EH (cell line): ENCODE results near the gene COA6.
"Not testable (repeated sequence)": the region's sequence is repeated elsewhere in the genome, so short reads cannot be mapped to it uniquely, and the experiment has no call there.

Experiments
- DNase-seq: peaks from one replicate; pipeline ENCODE4 v3.0.0-alpha.2; 2015; ENCODE audit warnings: low read depth

The COA6 gene, protein sequence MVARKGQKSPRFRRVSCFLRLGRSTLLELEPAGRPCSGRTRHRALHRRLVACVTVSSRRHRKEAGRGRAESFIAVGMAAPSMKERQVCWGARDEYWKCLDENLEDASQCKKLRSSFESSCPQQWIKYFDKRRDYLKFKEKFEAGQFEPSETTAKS

DNA sequence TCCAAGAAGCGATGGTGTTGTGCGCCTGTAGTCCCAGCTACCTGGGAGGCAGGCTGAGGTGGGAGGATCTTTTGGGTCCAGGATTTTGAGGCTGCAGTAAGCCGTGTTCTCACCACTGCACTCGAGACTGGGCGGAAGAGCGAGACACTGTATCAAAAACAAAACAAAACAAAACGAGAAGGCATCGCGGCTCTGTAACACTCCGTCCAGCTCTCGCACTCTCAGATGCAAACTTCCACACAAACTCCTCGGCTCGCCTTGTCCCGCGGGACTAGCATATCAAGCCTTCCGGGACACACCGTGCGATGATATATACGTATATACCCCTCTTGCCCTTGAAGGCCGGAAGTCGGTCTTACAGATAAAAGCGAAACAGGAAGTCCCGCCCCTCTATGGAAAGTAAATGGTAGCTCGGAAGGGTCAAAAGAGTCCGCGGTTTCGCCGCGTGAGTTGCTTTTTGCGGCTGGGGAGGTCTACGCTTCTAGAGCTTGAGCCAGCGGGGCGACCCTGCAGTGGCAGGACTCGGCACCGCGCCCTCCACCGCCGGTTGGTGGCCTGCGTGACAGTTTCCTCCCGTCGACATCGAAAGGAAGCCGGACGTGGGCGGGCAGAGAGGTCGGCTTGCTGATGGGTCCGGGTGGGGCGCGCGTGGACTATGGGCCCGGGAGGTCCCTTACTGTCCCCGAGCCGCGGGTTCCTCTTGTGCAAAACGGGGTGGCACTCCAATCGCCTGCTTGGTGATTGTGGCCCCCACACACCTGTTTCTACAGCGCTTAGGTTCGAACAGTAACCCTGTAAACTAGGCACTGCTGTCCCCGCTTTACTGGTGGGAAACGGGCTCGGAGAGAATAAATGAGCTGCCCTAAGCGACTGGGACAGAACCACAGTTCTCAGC lies at the start of gene COA6:
Gene COA6, plus strand, starts transcription at position 393 of the 895 bp plus-strand sequence. Its CDS starts 11 bp downstream, at position 404.
- DNase-seq = peak; percentile 97

DNA sequence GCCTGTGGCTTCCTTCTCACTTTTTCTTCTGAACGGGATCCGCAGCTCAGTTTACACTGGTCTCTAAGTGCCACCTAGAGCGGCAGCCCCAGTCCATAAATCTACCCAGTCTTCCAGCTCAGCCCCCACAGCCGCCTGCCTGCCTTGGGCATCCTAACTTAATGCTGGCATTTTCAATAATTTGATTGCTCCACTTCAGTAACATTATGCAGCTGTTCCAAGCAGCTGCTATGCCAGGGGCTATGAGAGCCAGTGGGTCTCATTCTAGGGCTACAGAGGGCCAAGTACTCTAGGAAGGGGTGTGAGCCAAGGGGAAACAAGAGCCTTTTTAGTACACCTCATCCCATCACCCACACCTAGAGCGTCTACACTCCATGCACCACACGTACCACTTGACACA lies 48.4 kb upstream of the COA6 start:
- no peak for DNase-seq

DNA sequence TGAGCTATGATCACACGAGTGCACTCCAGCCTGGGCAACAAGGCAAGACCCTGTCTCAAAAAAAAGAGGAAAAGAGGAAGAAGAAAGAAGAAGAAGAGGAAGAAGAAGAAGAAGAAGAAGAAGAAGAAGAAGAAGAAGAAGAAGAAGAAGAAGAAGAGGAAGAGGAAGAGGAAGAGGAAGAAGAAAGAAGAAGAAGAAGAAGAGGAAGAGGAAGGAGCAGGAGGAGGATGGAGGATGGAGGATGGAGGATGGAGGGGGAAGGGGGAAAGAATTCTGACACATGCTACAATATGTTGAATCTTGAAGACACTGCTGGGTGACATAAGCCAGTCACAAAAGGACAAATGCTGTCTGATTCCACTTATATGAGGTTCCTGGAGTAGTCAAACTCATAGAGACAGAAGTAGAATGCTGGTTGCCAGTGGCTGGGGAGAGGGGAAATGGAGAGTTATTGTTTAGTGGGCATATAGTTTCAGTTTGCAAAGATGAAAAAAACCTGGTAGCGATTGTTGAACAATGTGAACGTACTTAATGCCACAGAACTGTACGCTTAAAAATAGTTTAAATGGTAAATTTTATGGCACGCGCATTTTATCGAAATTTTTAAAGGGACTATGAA lies 47.3 kb upstream of the COA6 start:
- DNase-seq = no peak

DNA sequence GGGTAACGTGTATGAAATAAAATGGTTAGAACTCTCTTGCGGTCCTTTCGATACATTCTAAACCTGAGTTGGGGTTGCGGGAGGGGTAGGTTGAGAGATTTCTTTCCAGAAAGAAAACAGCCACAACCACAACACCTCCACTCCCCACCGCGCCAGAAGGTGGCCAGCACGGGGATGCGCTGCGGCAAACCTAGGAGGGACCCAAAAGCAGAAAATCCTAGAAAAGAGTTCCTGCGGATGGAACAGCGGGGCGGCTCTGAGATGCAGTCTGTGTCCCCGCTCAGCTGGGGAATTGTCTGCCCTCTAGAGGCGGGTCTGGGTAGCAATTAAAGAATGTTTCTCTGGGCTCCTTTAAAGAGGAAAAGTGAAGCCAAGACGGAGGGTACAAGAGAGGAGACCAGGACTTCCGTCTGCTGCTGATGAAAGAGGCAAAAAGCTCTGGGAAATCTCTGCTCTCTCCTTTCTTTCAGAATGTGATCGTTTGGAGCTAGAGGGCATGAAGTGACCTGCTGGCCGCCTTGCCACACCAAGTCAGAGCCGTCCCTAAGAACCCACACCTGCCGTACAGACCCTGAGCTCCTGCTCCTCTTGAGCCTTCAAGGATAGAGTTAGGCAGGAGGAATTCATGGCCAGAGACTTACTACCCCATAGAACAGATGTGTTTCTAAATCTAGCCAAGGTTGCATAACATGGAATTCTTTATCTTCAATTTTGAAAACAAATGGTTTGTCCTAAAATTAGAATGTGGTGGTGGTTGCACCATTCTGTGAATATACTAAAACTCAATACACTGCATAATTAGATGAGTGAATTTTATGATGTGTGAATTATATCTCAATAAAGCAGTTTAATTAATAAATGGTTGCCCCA lies 46.5 kb upstream of the COA6 start:
- DNase-seq = peak; percentile 70

DNA sequence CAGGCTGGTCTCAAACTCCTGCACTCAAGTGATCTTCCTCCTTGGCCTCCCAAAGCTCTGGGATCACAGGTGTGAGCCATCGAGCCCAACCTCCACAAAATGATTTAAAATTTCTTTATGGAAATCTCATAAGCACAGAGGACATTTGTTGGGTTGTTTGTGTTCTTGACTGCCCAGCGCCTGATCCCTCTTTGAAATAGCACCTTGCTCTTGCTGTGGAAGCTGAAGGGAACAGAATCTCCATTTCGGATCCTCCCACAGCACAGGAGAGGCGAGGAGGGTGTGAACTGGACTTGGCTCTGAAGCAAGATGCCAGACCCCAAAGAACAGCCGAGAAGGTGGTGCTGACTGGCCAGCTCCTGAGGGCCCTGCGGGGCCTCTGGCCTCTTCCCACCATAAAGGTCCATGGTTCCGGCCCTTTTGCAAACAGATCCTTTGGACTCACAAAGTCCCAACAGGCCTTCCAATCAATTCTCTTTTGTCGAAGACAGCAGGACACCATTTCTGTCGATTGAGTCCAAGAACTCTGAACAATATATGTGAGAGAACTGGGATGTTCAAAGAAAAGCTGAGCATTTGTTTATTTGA lies 45.6 kb upstream of the COA6 start:
- no peak for DNase-seq

DNA sequence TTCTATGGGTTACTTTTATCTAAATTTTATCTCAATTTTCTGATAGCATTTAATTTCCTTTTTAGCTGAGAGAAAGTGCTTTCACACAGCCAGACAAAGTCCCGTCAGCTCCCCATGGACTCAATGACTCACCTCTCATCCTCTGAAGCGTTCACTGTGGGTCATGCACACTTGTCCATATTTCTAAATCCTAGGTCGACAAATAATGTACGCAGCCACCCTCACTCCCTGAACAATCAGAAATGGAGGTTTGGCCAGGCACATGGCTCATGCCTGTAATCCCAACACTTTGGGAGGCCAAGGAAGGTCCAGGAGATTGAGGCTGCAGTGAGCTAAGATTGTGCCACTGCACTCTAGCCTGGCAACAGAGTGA lies 42.4 kb upstream of the COA6 start:
- DNase-seq = no peak

DNA sequence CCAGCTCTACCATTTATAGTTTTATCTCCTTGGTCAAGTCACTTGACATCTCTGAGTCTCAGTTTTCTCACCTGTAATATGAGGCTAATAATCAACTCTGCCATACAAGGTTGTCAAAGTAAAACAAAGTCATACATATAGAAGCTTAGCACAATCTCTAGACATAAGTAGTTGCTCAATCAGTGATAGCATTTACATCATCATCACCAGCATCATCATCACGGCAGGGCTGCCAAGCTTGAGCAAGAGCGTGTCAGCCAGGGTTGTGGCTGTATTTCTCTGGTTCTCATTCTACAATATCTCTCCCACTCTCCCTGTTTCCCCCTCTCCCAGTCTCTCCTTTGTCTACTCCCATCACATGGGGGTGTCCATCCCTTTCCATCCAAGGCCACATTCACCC lies 41.7 kb upstream of the COA6 start:
- DNase-seq = no peak

DNA sequence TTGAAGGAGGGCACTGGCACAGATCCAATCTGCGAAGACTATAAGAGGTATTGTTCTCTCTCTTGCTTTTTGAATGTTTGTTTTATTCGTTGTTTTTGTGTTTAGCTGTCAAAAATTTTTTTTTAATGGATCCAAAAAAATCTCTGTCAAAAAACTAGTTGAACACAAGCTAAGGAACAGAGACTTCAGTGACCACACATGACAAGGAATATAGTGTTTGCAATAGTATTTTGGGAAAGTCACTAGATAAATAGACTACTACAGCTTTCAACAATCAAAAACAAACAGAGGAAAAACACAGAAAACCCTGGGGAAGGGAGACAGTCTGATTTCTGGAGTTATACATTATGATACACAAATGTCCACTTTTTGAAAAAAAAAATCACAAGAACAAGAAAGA lies 36.9 kb upstream of the COA6 start:
- no peak for DNase-seq

DNA sequence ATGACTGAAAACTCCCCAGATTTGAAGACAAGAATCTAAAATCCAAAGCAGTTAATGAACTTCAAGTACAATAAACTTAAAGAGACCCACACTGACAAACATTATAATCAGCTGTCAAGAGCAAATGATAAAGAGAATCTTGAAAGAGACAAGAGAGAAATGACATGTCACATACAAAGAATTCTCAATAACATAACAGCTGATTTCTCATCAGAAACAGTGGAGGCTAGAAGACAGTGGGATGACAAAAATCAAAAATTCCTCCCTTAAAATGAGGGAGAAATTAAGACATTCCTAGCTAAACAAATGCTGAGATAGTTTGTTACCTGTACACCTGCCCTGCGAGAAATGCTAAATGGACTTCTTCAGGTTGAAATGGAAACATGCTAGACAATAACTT lies 36.0 kb upstream of the COA6 start:
- no peak for DNase-seq

DNA sequence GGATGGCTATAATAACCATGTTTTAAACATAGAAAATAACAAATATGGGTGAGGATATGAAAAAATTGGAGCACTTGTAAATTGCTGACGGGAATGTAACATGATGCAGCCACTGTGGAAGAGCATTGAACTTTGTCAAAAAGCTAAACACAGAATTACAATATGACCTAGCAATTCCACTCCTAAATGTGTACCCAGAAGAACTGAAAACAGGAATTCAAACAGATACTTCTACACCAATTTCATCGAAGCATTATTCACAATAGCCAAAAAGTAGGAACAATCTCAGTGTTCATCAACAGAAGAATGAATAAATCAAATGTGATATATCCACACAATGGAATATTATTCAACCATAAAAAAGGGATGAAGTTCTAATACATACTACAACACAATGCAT lies 32.7 kb upstream of the COA6 start:
- DNase-seq = no peak

DNA sequence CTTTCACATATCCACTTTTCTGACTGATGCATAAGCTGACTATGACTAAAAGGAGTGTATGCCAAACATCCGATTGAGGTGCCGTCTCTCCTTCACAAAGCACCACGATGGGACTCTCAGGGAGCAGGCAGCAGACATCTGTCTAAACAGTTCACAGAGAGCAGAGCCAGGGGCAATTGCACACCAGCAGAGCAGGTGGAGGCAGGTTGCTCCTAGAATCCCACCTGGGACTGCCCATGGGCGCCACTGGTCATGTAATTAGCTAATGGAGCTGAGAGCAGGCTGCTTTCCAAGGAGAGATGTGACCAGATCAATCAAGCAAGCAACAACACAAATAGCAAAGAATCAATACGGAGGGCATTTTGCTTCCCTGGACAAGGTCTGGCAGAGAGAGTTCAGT lies 30.5 kb upstream of the COA6 start:
- DNase-seq = no peak

DNA sequence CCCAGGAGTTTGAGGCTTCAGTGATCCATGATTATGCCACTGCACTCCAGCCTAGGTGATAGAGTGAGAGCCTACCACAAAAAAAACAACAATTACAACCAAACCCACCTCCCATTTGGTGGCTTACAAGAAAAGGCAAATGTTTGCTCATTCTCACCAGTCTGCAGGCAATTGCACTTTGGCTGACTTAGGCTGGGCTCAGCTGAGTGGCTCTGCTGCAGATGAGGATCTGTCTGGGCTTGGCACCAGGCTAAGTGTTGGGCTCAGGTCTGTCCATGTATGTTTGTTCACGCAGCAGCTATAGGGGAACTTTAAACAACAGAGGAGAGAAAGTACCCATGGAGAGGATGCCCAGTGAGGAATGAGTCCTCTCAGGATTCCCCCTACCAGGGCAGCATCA lies 28.0 kb upstream of the COA6 start:
- no peak for DNase-seq

DNA sequence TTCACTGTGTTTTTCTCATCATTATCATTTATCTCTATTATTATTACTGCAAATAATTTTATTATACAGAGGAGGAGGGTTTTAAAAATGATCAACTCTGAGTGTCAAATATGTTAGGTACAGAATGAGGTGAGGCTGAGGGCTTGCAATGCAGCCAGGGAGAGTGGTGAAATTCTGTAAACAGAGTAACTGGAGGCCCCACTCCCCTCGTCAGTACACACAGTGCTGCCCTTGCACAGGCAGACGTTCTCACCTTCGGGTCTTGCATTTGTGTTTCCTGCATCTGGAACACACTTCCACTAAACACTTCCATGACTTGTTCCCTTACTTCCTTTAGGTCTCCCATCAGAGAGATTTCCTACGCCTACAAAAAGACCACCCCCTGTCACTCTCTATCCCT lies 24.3 kb upstream of the COA6 start:
- DNase-seq = no peak

DNA sequence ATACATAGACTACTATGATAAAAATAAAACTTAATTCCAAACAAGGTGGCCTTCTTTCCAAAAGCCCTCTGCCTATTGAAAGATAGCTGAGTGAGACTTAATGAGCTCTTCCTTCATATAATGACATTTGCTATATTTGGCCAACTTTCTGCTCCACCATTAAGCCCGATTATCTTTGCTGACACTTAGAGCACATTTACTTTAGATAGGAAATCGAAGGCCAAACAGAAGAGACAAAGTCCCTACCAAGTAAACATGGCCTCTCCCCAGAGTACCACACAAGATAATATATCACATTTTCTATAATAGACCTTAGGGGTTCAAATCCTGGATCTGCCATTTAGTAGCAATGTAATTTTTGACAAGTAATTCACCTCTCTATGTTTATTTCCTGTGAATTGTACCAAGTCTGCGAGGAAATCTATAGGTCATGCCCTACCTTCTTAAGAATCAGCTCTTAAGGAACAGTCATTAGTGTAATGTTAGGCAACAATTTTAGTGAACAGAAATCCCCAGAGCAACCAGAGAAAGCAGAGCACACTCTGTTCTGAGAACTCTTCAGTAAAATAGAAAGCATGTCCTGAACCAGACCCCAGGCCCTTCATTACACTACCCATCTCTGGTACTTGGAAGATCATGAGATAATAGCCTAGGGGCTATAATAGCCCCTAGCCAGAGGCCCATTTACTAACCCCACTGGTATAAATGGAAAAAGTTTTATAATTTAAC lies 17.3 kb upstream of the COA6 start:
- DNase-seq = no peak

DNA sequence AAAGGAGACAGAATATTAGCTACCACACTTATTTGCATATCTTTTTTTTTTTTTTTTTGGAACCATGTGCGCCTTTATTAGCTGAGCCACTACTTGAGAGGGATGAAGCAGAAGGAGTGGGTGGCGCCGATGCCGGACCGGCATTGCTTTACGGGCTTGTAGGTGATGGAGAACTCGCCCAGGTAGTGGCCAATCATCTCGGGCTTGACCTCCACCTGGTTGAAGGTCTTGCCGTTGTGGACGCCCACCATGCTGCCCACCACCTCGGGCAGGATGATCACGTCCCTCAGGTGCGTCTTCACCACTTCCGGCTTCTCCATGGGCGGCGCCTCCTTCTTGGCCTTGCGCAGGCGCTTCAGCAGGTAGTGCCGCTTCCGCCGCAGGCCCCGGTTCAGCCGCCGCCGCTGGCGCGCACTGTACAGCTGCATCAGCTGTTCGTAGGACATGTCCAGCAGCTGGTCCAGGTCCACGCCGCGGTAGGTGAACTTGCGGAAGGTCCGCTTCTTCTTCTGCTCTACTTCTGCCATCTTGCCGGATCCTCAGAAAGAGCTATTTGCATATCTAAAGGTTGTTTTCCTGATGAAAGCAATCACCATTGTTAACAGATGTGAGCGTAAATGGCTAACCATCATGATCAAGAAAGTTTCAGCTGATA lies 16.5 kb upstream of the COA6 start:
- not testable (repeated sequence) for DNase-seq

DNA sequence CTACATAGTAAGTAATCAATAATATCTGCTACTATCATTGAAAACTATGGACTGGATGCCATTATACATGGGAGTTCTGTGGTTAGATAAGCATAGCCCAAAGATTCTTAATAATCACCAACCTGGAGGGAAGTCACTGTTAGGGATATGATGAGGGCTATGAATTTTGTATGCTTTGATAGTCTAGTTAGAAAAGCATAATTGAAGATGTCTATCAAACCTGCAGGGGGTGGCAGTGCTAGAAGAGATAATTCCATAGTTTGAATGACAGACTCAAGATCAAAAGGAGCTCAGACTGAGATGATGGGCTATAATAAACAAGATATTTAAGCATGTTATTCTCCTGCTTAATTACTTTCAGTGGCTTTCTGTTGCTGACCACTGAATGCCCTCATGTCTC lies 15.4 kb upstream of the COA6 start:
- no peak for DNase-seq

DNA sequence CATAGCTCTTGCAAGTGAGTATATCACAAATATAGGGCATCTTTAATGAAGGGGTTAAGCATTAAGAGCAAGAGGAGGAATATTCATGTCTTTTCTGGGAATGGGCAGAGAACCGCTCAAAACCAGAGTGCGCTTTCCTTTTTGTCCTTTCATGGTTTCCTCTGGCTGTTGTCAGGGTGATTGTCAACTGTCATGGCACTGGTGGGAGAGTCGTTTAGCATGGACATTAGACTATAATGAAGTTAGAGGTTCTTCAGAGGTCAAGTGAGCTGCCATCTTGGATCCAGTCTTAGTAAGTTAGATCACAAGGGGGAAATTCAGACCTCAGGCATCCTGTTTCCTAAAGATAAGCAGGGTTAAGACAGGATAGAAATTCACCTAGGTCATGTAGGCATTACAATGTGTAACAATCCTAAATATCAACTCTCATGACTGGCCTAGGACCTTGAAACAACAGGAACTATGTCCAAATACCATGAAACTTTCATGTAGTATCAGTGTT lies 12.1 kb upstream of the COA6 start:
- no peak for DNase-seq

DNA sequence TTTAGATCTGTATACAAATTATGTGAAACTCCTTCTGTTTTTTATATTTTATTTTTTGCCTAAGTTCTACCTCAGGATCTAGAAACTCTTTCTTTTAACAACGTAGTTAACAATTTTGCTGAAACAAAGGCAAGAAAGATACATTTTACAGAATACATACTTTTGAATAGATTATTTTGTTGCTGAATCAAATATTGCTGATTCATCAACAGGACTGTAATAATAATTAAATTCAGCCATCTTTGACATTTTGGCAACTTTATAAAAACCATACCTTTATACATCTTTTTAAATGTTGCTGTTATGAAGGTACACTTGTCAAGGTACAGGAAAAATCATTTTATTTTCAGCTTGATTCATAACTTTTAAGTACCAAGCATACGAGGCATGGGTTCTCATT lies 10.7 kb upstream of the COA6 start:
- DNase-seq = no peak

DNA sequence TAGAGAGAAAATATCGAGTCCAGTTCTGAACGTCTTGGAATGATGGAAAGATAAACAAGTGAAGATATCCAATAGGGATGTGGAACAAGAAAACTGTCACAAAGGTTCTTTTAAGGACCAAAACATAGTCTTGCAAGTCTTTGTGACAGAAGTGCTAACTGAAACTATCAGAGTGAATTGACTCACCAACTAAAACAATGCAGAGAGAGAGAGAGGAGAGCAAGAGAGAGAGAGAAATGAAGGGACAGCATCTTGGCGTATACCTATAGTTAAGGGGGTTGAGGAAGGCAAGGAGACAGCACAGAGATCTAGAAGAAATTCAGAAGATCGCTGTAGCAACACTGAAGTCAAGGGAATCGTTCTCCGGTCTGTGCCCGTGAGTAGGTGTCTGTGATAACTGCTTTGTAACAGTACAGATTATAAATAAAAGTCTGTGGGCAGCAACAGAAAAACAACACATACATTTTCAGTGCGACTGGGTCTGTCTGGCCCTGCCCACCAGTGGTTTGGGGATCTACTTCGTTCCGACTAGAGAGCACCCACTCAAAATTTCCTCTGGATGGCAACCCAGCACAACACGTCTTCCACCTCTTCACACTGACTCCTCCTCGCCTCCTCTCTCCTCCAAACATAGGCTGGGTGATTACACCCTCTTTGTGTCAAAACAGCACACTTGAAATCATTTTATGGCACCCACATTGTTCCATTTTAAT lies 4.8 kb upstream of the COA6 start:
- no peak for DNase-seq

DNA sequence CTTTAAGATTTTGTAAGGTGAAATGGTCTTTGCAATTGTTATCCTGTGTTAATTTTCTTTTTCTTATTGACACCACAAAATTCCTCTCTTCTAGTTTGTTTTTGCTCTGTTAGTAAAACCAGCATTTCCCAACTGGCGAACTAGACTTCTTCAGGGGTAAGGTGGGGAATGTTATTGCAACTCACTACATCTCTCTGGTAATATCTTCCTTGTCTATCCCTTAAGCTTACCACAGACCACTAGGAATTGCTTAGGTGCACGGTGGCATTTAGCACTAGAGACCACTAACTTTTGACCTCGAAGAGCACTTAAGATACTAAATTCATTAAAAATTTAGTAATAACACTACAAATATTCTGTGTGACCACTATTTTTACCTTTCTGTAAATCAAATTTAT lies 4.2 kb upstream of the COA6 start:
- DNase-seq = no peak
